HEK293 (cell line): ENCODE results near the gene ETNK2.

Source experiments
- CTCF ChIA-PET: fragments of 350-600 bp; formaldehyde crosslinking; extraction: SDS; loops from one replicate; lab custom pipeline; 2021; ENCODE audit warnings: antibody characterized with exemption; lab: Yijun Ruan, JAX
- POLR2A ChIA-PET: fragments of 300-600 bp; formaldehyde crosslinking; extraction: SDS; loops from one replicate; lab custom pipeline; 2020; ENCODE audit warnings: antibody characterized with exemption, inconsistent platforms; lab: Yijun Ruan, JAX
- H3K27ac ChIP-seq: fragments of 200-500 bp; sonication (Bioruptor generic); 2 replicates; pipeline ENCODE4 v1.5.1; 2014; ENCODE audit warnings: low read depth, low read length, control low read depth, inconsistent platforms; ENCODE audit errors: extremely low read depth
- H3K36me3 ChIP-seq, 2 experiments: fragments of 200-500 bp in 1 of 2; sonication (Bioruptor generic) in 1 of 2; 1 replicate in 1 of 2; 2 replicates in 1 of 2; pipeline ENCODE4 v1.5.1; 2014 to 2017; ENCODE audit warnings: inconsistent platforms in 2 of 2, low read length in 2 of 2; ENCODE audit not compliant: control insufficient read depth in 2 of 2, insufficient read depth in 1 of 2
- H3K4me1 ChIP-seq: fragments of 200-500 bp; sonication (Bioruptor generic); 2 replicates; pipeline ENCODE4 v1.5.1; 2014; ENCODE audit warnings: mild to moderate bottlenecking, low read length, inconsistent platforms; ENCODE audit not compliant: control insufficient read depth, insufficient read depth
- H3K4me3 ChIP-seq: 2 replicates; pipeline ENCODE4 v1.5.1; 2011; ENCODE audit warnings: low read depth, mild to moderate bottlenecking, control low read depth, low read length, moderate library complexity
- H3K9me3 ChIP-seq: fragments of 200-500 bp; sonication (Bioruptor generic); 2 replicates; pipeline ENCODE4 v1.5.1; 2014; ENCODE audit warnings: low read depth, low read length, inconsistent platforms; ENCODE audit not compliant: control insufficient read depth, insufficient read depth
- HOXA7 ChIP-seq: sonication (generic); formaldehyde crosslinking; IDR thresholded peaks from 2 replicates; pipeline ENCODE4 v1.8.1; 2022; ENCODE audit warnings: missing genetic modification reagents, borderline replicate concordance
- KLF7 ChIP-seq: fragments of 450-650 bp; formaldehyde crosslinking; IDR thresholded peaks from 2 replicates; pipeline ENCODE4 v1.5.1; 2016; ENCODE audit warnings: missing biosample characterization, missing genetic modification characterization, borderline replicate concordance
- PRDM4 ChIP-seq: fragments of 450-650 bp; formaldehyde crosslinking; IDR thresholded peaks from 2 replicates; pipeline ENCODE4 v1.5.1; 2017; ENCODE audit warnings: missing biosample characterization, missing genetic modification characterization
- REPIN1 ChIP-seq: fragments of 450-650 bp; formaldehyde crosslinking; IDR thresholded peaks from 2 replicates; pipeline ENCODE4 v1.5.1; 2017; ENCODE audit warnings: missing biosample characterization, missing genetic modification characterization, low read depth
- SALL2 ChIP-seq: fragments of 450-650 bp; formaldehyde crosslinking; IDR thresholded peaks from 2 replicates; pipeline ENCODE4 v1.5.0; 2017; ENCODE audit warnings: missing biosample characterization, mild to moderate bottlenecking, missing genetic modification characterization, borderline replicate concordance
- TSHZ1 ChIP-seq: fragments of 450-650 bp; formaldehyde crosslinking; IDR thresholded peaks from 2 replicates; pipeline ENCODE4 v1.5.1; 2016; ENCODE audit warnings: missing biosample characterization, missing genetic modification characterization, borderline replicate concordance
- ZBTB1 ChIP-seq: fragments of 450-650 bp; formaldehyde crosslinking; IDR thresholded peaks from 2 replicates; pipeline ENCODE4 v1.5.1; 2016; ENCODE audit warnings: missing biosample characterization, missing genetic modification characterization
- ZBTB7A ChIP-seq: fragments of 450-650 bp; formaldehyde crosslinking; IDR thresholded peaks from 2 replicates; pipeline ENCODE4 v1.5.1; 2016; ENCODE audit warnings: low read depth, missing biosample characterization, missing genetic modification characterization
- ZNF112 ChIP-seq: fragments of 450-650 bp; formaldehyde crosslinking; IDR thresholded peaks from 2 replicates; pipeline ENCODE4 v1.5.0; 2017; ENCODE audit warnings: missing biosample characterization, missing genetic modification characterization
- ZNF132 ChIP-seq: fragments of 450-650 bp; formaldehyde crosslinking; IDR thresholded peaks from 2 replicates; pipeline ENCODE4 v1.5.1; 2017; ENCODE audit warnings: missing biosample characterization, missing genetic modification characterization, borderline replicate concordance
- ZNF138 ChIP-seq: fragments of 450-650 bp; formaldehyde crosslinking; IDR thresholded peaks from 2 replicates; pipeline ENCODE4 v1.5.1; 2016; ENCODE audit warnings: missing biosample characterization, missing genetic modification characterization, borderline replicate concordance
- ZNF239 ChIP-seq: fragments of 450-650 bp; formaldehyde crosslinking; IDR thresholded peaks from 2 replicates; pipeline ENCODE4 v1.5.1; 2016; ENCODE audit warnings: missing biosample characterization, missing genetic modification characterization
- ZNF488 ChIP-seq: fragments of 450-650 bp; formaldehyde crosslinking; IDR thresholded peaks from 2 replicates; pipeline ENCODE4 v1.5.1; 2016; ENCODE audit warnings: missing biosample characterization, missing genetic modification characterization
- ZNF513 ChIP-seq: fragments of 450-650 bp; IDR thresholded peaks from 2 replicates; pipeline ENCODE4 v1.5.1; 2018; ENCODE audit warnings: missing biosample characterization, missing genetic modification characterization
- ZNF530 ChIP-seq: fragments of 450-650 bp; formaldehyde crosslinking; IDR thresholded peaks from 2 replicates; pipeline ENCODE4 v1.5.1; 2016; ENCODE audit warnings: low read depth, missing biosample characterization, missing genetic modification characterization
- ZNF624 ChIP-seq: fragments of 450-650 bp; formaldehyde crosslinking; IDR thresholded peaks from 2 replicates; pipeline ENCODE4 v1.5.1; 2017; ENCODE audit warnings: missing biosample characterization, missing genetic modification characterization
- ZNF660 ChIP-seq: fragments of 450-650 bp; IDR thresholded peaks from 2 replicates; pipeline ENCODE4 v1.5.1; 2018; ENCODE audit warnings: missing biosample characterization, mild to moderate bottlenecking, missing genetic modification characterization
- ZNF701 ChIP-seq: fragments of 450-650 bp; formaldehyde crosslinking; IDR thresholded peaks from 2 replicates; pipeline ENCODE4 v1.5.1; 2016; ENCODE audit warnings: missing biosample characterization, missing genetic modification characterization
- ZSCAN18 ChIP-seq: fragments of 450-650 bp; formaldehyde crosslinking; IDR thresholded peaks from 2 replicates; pipeline ENCODE4 v1.5.1; 2016; ENCODE audit warnings: missing biosample characterization, missing genetic modification characterization
- ZSCAN30 ChIP-seq: fragments of 450-650 bp; IDR thresholded peaks from 2 replicates; pipeline ENCODE4 v1.5.1; 2018; ENCODE audit warnings: missing biosample characterization, mild to moderate bottlenecking, missing genetic modification characterization, moderate library complexity
- ZSCAN4 ChIP-seq: fragments of 450-650 bp; formaldehyde crosslinking; IDR thresholded peaks from 2 replicates; pipeline ENCODE4 v1.5.1; 2017; ENCODE audit warnings: missing biosample characterization, missing genetic modification characterization
- ZXDB ChIP-seq: fragments of 450-650 bp; formaldehyde crosslinking; IDR thresholded peaks from 2 replicates; pipeline ENCODE4 v1.5.1; 2016; ENCODE audit warnings: missing biosample characterization, missing genetic modification characterization

The ETNK2 gene

GRCh38 chr1:204121840-204122555 is 29.8 kb downstream of the ETNK2 start:
- Histone ChIP-seq H3K36me3 (peaks cover 0 to 44% of the 10 kb centered on the region in 2 experiments; a peak in 2 of 3 replicates), H3K4me1 (no peaks in the 10 kb centered on the region), H3K4me3 (no peak overlapping the region), H3K9me3 (no peaks in the 10 kb centered on the region), H3K27ac (no peak overlapping the region)
- ChIA-PET POLR2A (no interaction called here), CTCF (interaction anchor here (0.7 kb wide), 1 partner anchor 38 kb away, joined by 3 read pairs; no protein-coding TSS in a partner anchor)
- TF ChIP-seq ZNF624 (tag by site-specific recombination) (no peak), ZNF239 (no peak), ZSCAN4 (tag by site-specific recombination) (no peak), ZNF112 (no peak)

- CTCF ChIA-PET: interaction anchor here (1.9 kb wide), 1 partner anchor 12 kb away, joined by 8 read pairs; no protein-coding TSS in a partner anchor
- TF ChIP-seq ZNF488 (tag by site-specific recombination) (no peak), ZBTB7A (tag by site-specific recombination) (no peak), SALL2 (tag by site-specific recombination) (no peak), ZNF138 (no peak), HOXA7 (CRISPR knock-in tag) (no peak), ZNF530 (tag by site-specific recombination) (no peak), ZNF132 (no peak), REPIN1 (tag by site-specific recombination) (no peak), ZNF513 (tag by site-specific recombination) (no peak), PRDM4 (tag by site-specific recombination) (no peak), KLF7 (tag by site-specific recombination) (no peak), ZXDB (tag by site-specific recombination) (no peak), ZBTB1 (tag by site-specific recombination) (no peak), ZSCAN18 (no peak), ZNF701 (tag by site-specific recombination) (no peak), ZSCAN30 (tag by site-specific recombination) (no peak), TSHZ1 (tag by site-specific recombination) (no peak), ZNF660 (tag by site-specific recombination) (no peak)
These were observed 35.3 kb downstream of the ETNK2 start for GRCh38 chr1:204116539-204116938.

More at GRCh38 chr1:204116539-204116938, 35.3 kb downstream of the ETNK2 start:
- Histone ChIP-seq H3K27ac (no peak overlapping the region), H3K9me3 (no peaks in the 10 kb centered on the region), H3K36me3 (peaks cover 0 to 11% of the 10 kb centered on the region in 2 experiments; a peak in 2 of 3 replicates), H3K4me1 (no peaks in the 10 kb centered on the region), H3K4me3 (no peak overlapping the region)
- POLR2A ChIA-PET: interaction anchor here (0.5 kb wide), 1 partner anchor 344 kb away, joined by 3 read pairs; no protein-coding TSS in a partner anchor
